ENCODE results near the gene PPM1A.

The PPM1A gene

DNA sequence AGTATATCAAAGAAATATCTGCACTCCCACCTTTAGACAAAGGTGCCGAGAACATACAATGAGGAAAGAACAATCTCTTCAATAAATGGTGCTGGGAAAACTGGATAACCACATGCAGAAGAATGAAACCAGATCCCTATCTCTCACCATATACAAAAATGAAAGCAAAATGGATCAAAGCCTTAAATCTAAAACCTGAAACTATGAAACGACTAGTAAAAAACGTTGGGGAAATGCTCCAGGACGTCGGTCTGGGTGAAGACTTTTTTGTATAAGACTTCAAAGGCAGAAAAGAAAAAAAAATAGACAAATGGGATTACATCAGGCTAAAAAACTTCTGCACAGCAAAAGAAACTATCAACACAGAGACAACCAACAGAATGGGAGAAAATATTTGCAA is 83.8 kb downstream of the PPM1A start:
- Histone ChIP-seq H3K27ac (ENCODE audit: low read depth, low read length, severe bottlenecking) (no peak overlapping the region), H3K9me3 (ENCODE audit: control insufficient read depth, low read length) (no peaks in the 10 kb centered on the region), H3K4me1 (ENCODE audit: control insufficient read depth, insufficient read depth, low read length, poor library complexity, severe bottlenecking) (no peaks in the 10 kb centered on the region), H3K36me3 (ENCODE audit: control insufficient read depth, insufficient read depth, low read length) (no peaks in the 10 kb centered on the region), H3K4me3 (ENCODE audit: extremely low read depth, insufficient read depth, low read length, poor library complexity, severe bottlenecking) (no peak overlapping the region)
- WGBS, 2 experiments (ENCODE audit: insufficient coverage in 2 of 2) = 75% methylated on average over 4 of the region's 5 CpGs; no CpG with 5 or more reads in 1 of the 2 experiments

- Histone ChIP-seq H3K4me1 (ENCODE audit: control insufficient read depth, insufficient read depth, low read length, poor library complexity, severe bottlenecking) (no peaks in the 10 kb centered on the region), H3K27ac (ENCODE audit: low read depth, low read length, severe bottlenecking) (no peak overlapping the region), H3K4me3 (ENCODE audit: extremely low read depth, insufficient read depth, low read length, poor library complexity, severe bottlenecking) (no peak overlapping the region), H3K9me3 (ENCODE audit: control insufficient read depth, low read length) (no peaks in the 10 kb centered on the region), H3K36me3 (ENCODE audit: control insufficient read depth, insufficient read depth, low read length) (no peaks in the 10 kb centered on the region)
- 100% methylated on average over 1 to 2 of the region's 2 CpGs for WGBS, 2 experiments (ENCODE audit: insufficient coverage in 2 of 2)
Observed at GRCh38 chr14:60339571-60339970, 90.5 kb downstream of the PPM1A start.

GRCh38 chr14:60343571-60344071 is 94.6 kb downstream of the PPM1A start:
- 93 to 94% methylated on average over 3 to 5 of the region's 6 CpGs for WGBS, 2 experiments (ENCODE audit: insufficient coverage in 2 of 2)

DNA sequence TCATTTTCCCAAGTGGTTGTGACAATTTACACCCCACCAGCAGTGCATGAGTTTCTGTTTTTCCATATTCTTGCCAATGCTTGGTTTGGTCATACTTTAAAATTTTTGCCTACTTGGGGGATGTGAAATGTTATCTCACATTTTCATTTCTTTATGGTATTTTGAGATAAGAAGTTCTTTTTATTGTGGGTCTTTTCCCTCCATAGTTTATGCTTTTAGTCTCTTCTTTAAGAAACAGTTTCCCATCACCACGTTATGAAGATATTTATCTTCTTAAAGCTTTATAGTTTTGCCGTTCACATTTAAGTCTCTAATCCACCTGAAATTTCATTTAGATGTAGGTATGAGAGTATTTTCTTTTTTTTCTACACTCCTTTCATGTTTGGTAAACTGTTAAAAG is 95.7 kb downstream of the PPM1A start:
- Histone ChIP-seq H3K4me3 (ENCODE audit: extremely low read depth, insufficient read depth, low read length, poor library complexity, severe bottlenecking) (no peak overlapping the region), H3K9me3 (ENCODE audit: control insufficient read depth, low read length) (no peaks in the 10 kb centered on the region), H3K4me1 (ENCODE audit: control insufficient read depth, insufficient read depth, low read length, poor library complexity, severe bottlenecking) (no peaks in the 10 kb centered on the region), H3K36me3 (ENCODE audit: control insufficient read depth, insufficient read depth, low read length) (no peaks in the 10 kb centered on the region), H3K27ac (ENCODE audit: low read depth, low read length, severe bottlenecking) (no peak overlapping the region)
- no CpG with 5 or more reads among the region's 2 CpGs for WGBS, 2 experiments (ENCODE audit: insufficient coverage in 2 of 2)

More at GRCh38 chr14:60343571-60344071, 94.6 kb downstream of the PPM1A start:
- Histone ChIP-seq H3K36me3 (ENCODE audit: control insufficient read depth, insufficient read depth, low read length) (no peaks in the 10 kb centered on the region), H3K4me1 (ENCODE audit: control insufficient read depth, insufficient read depth, low read length, poor library complexity, severe bottlenecking) (no peaks in the 10 kb centered on the region), H3K9me3 (ENCODE audit: control insufficient read depth, low read length) (no peaks in the 10 kb centered on the region), H3K4me3 (ENCODE audit: extremely low read depth, insufficient read depth, low read length, poor library complexity, severe bottlenecking) (no peak overlapping the region), H3K27ac (ENCODE audit: low read depth, low read length, severe bottlenecking) (no peak overlapping the region)

DNA sequence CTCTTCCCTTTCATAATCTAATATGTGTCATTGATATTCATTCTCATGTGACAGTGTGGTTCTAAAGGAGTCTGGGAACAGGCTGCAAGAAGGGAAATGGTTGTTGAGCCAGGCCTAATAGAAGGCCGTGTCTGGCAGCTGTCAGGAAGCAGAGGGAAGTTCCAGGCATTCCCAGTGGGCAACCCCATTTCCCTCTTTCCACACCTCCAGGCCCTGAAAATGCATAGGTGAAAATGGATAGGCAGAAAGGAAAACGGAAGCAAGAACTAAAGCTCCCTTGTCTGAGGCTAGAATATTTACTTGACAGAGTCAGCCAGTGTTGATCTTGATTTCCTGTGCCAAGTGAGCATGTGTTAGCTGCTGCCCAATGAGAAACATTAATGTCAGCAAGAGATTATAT is 97.7 kb downstream of the PPM1A start:
- Histone ChIP-seq H3K4me1 (ENCODE audit: control insufficient read depth, insufficient read depth, low read length, poor library complexity, severe bottlenecking) (no peaks in the 10 kb centered on the region), H3K9me3 (ENCODE audit: control insufficient read depth, low read length) (no peaks in the 10 kb centered on the region), H3K27ac (ENCODE audit: low read depth, low read length, severe bottlenecking) (no peak overlapping the region), H3K4me3 (ENCODE audit: extremely low read depth, insufficient read depth, low read length, poor library complexity, severe bottlenecking) (no peak overlapping the region), H3K36me3 (ENCODE audit: control insufficient read depth, insufficient read depth, low read length) (no peaks in the 10 kb centered on the region)
- no CpG with 5 or more reads among the region's 2 CpGs for WGBS, 2 experiments (ENCODE audit: insufficient coverage in 2 of 2)

DNA sequence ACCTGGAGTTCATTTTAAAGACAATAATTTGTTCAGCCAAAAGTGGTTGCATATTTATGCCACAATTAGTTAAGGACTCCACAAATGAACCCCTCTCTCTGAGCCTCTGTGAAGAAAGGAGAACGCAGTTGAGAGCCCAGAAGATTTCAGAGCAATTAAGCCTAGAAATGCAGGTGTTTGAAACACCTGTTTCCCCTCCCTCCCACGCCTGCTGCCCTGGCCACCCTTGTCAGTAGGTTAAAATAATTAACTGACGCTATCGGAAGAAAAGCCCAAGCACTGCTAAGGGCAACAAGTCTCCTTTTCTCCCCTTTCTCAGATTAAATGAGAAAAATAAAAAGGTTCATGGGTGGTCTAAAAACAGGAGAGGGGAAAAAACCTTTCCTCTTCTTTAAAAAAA is 99.2 kb downstream of the PPM1A start:
- H3K4me1 ChIP-seq (ENCODE audit: control insufficient read depth, insufficient read depth, low read length, poor library complexity, severe bottlenecking) = no peaks in the 10 kb centered on the region
- H3K4me3 ChIP-seq (ENCODE audit: extremely low read depth, insufficient read depth, low read length, poor library complexity, severe bottlenecking) = no peak overlapping the region
- no peaks in the 10 kb centered on the region for H3K9me3 ChIP-seq (ENCODE audit: control insufficient read depth, low read length)
- 91 to 100% methylated on average over 1 to 4 of the region's 4 CpGs for WGBS, 2 experiments (ENCODE audit: insufficient coverage in 2 of 2)
- H3K36me3 ChIP-seq (ENCODE audit: control insufficient read depth, insufficient read depth, low read length) = no peaks in the 10 kb centered on the region
- H3K27ac ChIP-seq (ENCODE audit: low read depth, low read length, severe bottlenecking) = no peak overlapping the region

All from mesodermal cell (in vitro differentiated cells).